Measurements from ENCODE around the gene INTS12. TPM values are rescaled to one million over a fixed set of nuclear protein-coding genes. Genes with fewer than 3 reads are reported as not detected.

Gene INTS12
- total RNA-seq, 1 donor = 22.9 TPM

DNA sequence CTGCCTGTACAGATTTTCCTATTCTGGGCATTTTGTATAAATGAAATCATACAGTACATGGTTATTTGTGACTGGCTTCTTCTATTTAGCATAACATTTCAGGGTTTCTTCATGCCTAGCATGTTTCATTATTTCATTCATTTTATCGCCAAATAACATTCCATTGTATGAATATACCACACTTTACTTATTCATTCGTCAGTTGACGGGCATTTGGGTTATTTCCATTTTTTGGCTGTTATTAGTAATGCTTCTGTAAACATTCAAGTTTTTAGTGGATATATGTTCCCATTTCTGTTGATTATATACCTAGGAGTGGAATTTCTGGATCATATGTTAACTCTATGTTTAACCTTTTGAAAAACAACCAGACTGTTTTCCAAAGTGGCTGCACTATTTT, 47.5 kb downstream of the INTS12 start:
- TF ChIP-seq, protein P1, sequence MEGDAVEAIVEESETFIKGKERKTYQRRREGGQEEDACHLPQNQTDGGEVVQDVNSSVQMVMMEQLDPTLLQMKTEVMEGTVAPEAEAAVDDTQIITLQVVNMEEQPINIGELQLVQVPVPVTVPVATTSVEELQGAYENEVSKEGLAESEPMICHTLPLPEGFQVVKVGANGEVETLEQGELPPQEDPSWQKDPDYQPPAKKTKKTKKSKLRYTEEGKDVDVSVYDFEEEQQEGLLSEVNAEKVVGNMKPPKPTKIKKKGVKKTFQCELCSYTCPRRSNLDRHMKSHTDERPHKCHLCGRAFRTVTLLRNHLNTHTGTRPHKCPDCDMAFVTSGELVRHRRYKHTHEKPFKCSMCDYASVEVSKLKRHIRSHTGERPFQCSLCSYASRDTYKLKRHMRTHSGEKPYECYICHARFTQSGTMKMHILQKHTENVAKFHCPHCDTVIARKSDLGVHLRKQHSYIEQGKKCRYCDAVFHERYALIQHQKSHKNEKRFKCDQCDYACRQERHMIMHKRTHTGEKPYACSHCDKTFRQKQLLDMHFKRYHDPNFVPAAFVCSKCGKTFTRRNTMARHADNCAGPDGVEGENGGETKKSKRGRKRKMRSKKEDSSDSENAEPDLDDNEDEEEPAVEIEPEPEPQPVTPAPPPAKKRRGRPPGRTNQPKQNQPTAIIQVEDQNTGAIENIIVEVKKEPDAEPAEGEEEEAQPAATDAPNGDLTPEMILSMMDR (IDR thresholded peaks at IDR 0.05; ENCODE audit: insufficient read depth, low read length) = no peak
- no peak overlapping the region for H3K4me3 ChIP-seq (ENCODE audit: low read depth, low read length)
- no peak for DNase-seq (ENCODE audit: low read depth)

DNA sequence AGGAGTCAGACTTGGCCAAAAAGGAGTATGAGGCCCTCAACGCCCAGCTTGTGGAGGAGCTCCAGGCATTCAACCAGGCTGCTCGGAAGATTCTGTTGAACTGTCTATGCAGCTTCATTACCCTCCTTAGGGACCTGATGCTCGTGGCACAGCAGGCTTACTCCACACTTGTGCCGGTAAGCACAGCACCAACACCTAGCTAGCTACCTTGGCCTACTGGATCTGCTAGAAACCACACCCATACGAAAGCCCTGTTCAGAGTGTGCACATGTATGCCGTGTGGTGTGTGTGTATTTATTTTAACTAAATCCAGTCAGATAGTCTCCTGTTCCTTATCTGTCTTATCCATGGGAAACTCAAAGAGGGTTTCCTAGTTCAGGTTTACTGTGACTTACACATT, 49.3 kb downstream of the INTS12 start:
- no peak overlapping the region for H3K4me3 ChIP-seq (ENCODE audit: low read depth, low read length)
- DNase-seq (ENCODE audit: low read depth) = no peak
- TF ChIP-seq, protein P1 (IDR thresholded peaks at IDR 0.05; ENCODE audit: insufficient read depth, low read length) = no peak

DNA sequence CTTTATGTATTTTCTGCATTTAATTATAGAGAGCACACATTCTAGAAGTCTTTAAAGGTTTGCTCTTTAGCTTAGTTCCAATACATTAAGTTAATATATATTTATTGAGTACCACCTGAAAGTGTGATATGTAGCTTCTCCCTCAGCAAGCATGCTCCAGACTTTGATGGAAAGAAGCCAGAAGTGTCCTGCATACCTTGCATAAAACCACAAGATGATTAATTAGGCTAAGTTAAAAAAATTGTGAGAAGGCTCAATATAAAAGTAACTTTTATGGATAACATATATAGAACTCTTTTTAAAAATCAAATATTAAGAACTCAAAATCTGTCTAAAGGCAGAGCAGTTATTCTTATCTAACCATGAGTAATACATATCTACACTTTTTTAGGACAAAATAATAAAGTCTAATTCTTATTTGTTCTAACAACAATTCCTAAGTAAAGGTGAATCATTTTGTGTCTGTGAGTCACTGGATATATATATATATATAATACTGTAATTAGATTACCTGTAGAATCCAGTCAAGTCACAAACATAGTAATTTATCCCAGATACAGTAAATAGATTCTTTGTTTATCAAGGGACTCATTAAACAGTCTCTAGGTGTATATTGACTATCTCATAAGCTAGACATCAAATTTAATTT, 51.2 kb downstream of the INTS12 start:
- no peak overlapping the region for H3K4me3 ChIP-seq (ENCODE audit: low read depth, low read length)
- TF ChIP-seq, protein P1 (IDR thresholded peaks at IDR 0.05; ENCODE audit: insufficient read depth, low read length) = no peak
- peak; percentile 4 for DNase-seq (ENCODE audit: low read depth)

DNA sequence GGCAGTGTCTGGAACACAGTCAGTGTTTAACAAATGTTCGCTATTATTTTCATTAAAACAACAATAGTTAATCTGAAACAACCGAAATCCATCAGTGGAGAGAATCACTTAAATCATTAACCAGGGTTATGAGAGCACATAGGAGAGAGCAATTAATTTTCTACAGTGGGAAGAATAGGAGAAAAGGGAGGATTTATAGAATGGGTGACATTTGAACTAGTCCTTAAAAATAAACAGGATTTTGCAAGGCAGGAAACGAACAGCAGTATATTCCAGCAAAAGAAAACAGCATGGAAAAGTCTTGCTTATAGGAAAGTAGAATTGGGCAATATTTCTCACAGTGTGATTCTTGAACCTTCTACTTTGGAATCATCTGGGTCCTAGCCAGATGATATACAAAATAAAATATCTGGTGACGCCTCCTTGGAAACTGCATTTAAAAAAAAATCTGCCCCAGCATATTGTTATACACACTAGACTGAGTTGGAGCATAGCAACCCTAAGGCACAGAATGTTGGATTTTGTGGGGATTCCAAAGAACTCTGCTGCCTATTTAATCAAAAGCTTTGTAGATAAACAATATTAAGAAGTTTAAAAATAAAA, 56.1 kb downstream of the INTS12 start:
- TF ChIP-seq, protein P1 (IDR thresholded peaks at IDR 0.05; ENCODE audit: insufficient read depth, low read length) = no peak
- no peak overlapping the region for H3K4me3 ChIP-seq (ENCODE audit: low read depth, low read length)
- DNase-seq (ENCODE audit: low read depth) = no peak

DNA sequence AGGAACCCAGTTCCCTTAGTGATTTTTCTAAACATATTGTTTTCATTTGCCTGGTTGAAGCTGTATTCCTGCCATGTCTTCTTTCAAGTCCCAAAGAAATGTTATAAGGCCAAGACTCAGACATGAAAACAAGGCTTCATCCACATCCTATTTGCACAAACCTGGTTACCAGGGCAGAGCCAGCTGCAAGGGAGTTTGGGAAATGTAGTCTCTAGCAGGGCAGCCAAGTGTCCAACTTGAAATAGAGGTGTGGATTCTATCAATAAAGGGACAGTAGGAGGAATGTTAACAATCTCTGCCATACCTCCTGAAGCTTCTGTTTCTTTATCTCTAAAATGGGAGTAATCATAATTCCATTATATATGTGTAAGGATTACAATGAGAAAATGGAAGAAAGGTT, 56.6 kb downstream of the INTS12 start:
- DNase-seq (ENCODE audit: low read depth) = no peak
- no peak overlapping the region for H3K4me3 ChIP-seq (ENCODE audit: low read depth, low read length)
- TF ChIP-seq, protein P1 (IDR thresholded peaks at IDR 0.05; ENCODE audit: insufficient read depth, low read length) = no peak

DNA sequence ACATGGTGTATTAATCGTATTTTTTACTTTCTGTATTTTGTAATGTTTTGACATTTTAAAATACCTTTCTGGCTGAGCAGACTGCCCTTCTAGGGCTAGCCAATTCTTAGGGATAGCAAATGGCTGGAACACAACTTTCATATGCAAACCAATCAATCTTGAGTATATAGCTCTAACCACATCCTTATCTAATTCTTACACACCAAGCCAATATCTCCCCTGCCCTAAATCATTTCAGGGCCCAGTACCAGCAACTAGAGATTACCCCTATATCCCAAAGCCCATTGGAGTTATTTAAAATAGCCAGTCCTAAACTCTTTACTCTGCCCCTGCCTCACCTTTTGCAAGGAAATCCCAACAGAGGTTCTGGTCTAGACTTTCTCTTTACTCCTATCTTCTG, 58.3 kb downstream of the INTS12 start:
- H3K4me3 ChIP-seq (ENCODE audit: low read depth, low read length) = no peak overlapping the region
- TF ChIP-seq, protein P1 (IDR thresholded peaks at IDR 0.05; ENCODE audit: insufficient read depth, low read length) = no peak
- DNase-seq (ENCODE audit: low read depth) = no peak

All from fibroblast of the aortic adventitia (primary cell).